CD4-positive, alpha-beta T cell treated with Interleukin-1 beta for 1 hour (primary cell): ENCODE results near the gene SERTM2.

ENCODE experiments used
- DNase-seq, 2 donors: peaks; one replicate each; pipeline ENCODE4 v3.0.0-alpha.2; 2020 to 2022

Gene SERTM2

GRCh38 chrX:111561851-111562250 lies 50.4 kb downstream of the SERTM2 start:
- no peak for DNase-seq

GRCh38 chrX:111567542-111568255 lies 56.3 kb downstream of the SERTM2 start:
- no peak for DNase-seq

- DNase-seq = no peak
These were observed 56.9 kb downstream of the SERTM2 start for GRCh38 chrX:111568354-111568753.

- DNase-seq = no peak
These were observed 57.4 kb downstream of the SERTM2 start for GRCh38 chrX:111568817-111569216.
